HepG2 (cell line): ENCODE data around the gene ZDHHC14. TPM values are rescaled to one million over a fixed set of nuclear protein-coding genes. Genes with fewer than 3 reads are reported as not detected.

Source experiments
- ATAC-seq: fragments of 200-7000 bp; cut with Tn5 transposase; 3 replicates; pipeline ENCODE4 v1.9.1; 2020; ENCODE audit warnings: mild to moderate bottlenecking, moderate library complexity
- BruUV-seq: library from RNA; stranded (reverse); fragments of 400-500 nt; replicated peaks from 2 replicates; lab custom pipeline; 2021; lab: Mats Ljungman, UMichigan
- CTCF ChIA-PET: fragments of 300-600 bp; formaldehyde crosslinking; extraction: SDS; loops from one replicate; lab custom pipeline; 2021; ENCODE audit warnings: low total read pairs, inconsistent platforms, low intra/inter-chr PET ratio; lab: Yijun Ruan, JAX
- POLR2A ChIA-PET: fragments of 350-600 bp; sonication (Branson Sonifier 250); formaldehyde crosslinking; loops from one replicate; lab custom pipeline; 2020; ENCODE audit warnings: antibody characterized with exemption, inconsistent platforms; lab: Yijun Ruan, JAX
- DNase-seq: peaks from one replicate; pipeline ENCODE4 v3.0.0-alpha.2; 2015; ENCODE audit warnings: low spot score
- FAIRE-seq: peaks from 3 replicates; lab custom pipeline; 2011; peaks lifted over from hg19 to GRCh38; lab: Jason Lieb, UNC
- H2AFZ ChIP-seq: one replicate; pipeline ENCODE4 v1.6.1; 2011; ENCODE audit warnings: low read length, inconsistent platforms
- H3K27ac ChIP-seq: fragments of 300-600 bp; 3 replicates; pipeline ENCODE4 v1.8.0; 2011; ENCODE audit warnings: mixed run types, mild to moderate bottlenecking, mixed read lengths, low read length, inconsistent platforms; ENCODE audit not compliant: insufficient read depth; ENCODE audit errors: extremely low read length
- H3K27me3 ChIP-seq, 2 experiments: fragments of 200-600 bp in 1 of 2; 2 replicates in 1 of 2; 3 replicates in 1 of 2; pipeline versions ENCODE4 v1.6.0 to v1.8.0; 2011; ENCODE audit warnings: low read length in 2 of 2, mild to moderate bottlenecking in 2 of 2, moderate library complexity in 2 of 2, inconsistent platforms in 1 of 2; ENCODE audit not compliant: insufficient read depth in 2 of 2, control insufficient read depth in 1 of 2
- H3K36me3 ChIP-seq, 2 experiments: fragments of 200-600 bp in 1 of 2; replicated peaks in 1 of 2; 2 replicates in 1 of 2; 3 replicates in 1 of 2; pipeline versions ENCODE4 v1.5.1 to v1.8.0; 2011; ENCODE audit warnings: low read length in 2 of 2, inconsistent platforms in 1 of 2; ENCODE audit not compliant: insufficient read depth in 2 of 2, control insufficient read depth in 1 of 2
- H3K4me1 ChIP-seq: 2 replicates; pipeline ENCODE4 v1.5.1; 2012; ENCODE audit warnings: low read length, inconsistent platforms; ENCODE audit not compliant: insufficient read depth
- H3K4me2 ChIP-seq: 2 replicates; pipeline ENCODE4 v1.6.0; 2011; ENCODE audit warnings: low read depth, low read length, inconsistent platforms
- H3K4me3 ChIP-seq, 3 experiments: fragments of 200-600 bp in 1 of 3; sonication (generic), shearing (Covaris generic) in 1 of 3; replicated peaks in 1 of 3; 2 replicates each; pipeline ENCODE4 v1.5.1; 2011 to 2016; ENCODE audit warnings: low read length in 3 of 3, inconsistent platforms in 2 of 3, low read depth in 2 of 3, mild to moderate bottlenecking in 2 of 3, control low read depth in 1 of 3, mixed read lengths in 1 of 3; ENCODE audit not compliant: insufficient read depth in 1 of 3
- H3K79me2 ChIP-seq: one replicate; pipeline ENCODE4 v1.6.1; 2011; ENCODE audit warnings: low read length, inconsistent platforms; ENCODE audit not compliant: insufficient read depth
- H3K9ac ChIP-seq: 2 replicates; pipeline ENCODE4 v1.6.0; 2011; ENCODE audit warnings: mild to moderate bottlenecking, low read depth, low read length, inconsistent platforms; ENCODE audit not compliant: insufficient read depth
- H3K9me3 ChIP-seq: 2 replicates; pipeline ENCODE4 v1.5.1; 2012; ENCODE audit warnings: mild to moderate bottlenecking, low read length
- H4K20me1 ChIP-seq: 2 replicates; pipeline ENCODE4 v1.6.0; 2011; ENCODE audit warnings: inconsistent platforms, mild to moderate bottlenecking, low read length, moderate library complexity; ENCODE audit not compliant: insufficient read depth
- HES4 ChIP-seq: sonication (generic); formaldehyde crosslinking; IDR thresholded peaks from 2 replicates; pipeline ENCODE4 v1.9.0; 2021; ENCODE audit warnings: mild to moderate bottlenecking, missing genetic modification reagents, borderline replicate concordance
- LCORL ChIP-seq, 2 experiments: fragments of 450-650 bp in 1 of 2; sonication (generic) in 1 of 2; formaldehyde crosslinking in 1 of 2; IDR thresholded peaks; 2 replicates each; pipeline versions ENCODE4 v1.5.0 to v1.6.1; 2017 to 2020; ENCODE audit warnings: antibody characterized with exemption in 1 of 2, missing genetic modification reagents in 1 of 2
- NAIF1 ChIP-seq: sonication (generic); formaldehyde crosslinking; IDR thresholded peaks from 2 replicates; pipeline ENCODE4 v1.5.0; 2020; ENCODE audit warnings: mild to moderate bottlenecking, missing genetic modification reagents, borderline replicate concordance
- PITX1 ChIP-seq: sonication (generic); formaldehyde crosslinking; IDR thresholded peaks from 2 replicates; pipeline ENCODE4 v1.5.1; 2020; ENCODE audit warnings: mild to moderate bottlenecking, missing genetic modification reagents
- STAT5B ChIP-seq: sonication (generic); formaldehyde crosslinking; IDR thresholded peaks from 2 replicates; pipeline ENCODE4 v1.4.0; 2020; ENCODE audit warnings: missing genetic modification reagents
- ZBTB33 ChIP-seq: sonication (generic); formaldehyde crosslinking; IDR thresholded peaks from 2 replicates; pipeline ENCODE4 v1.4.0; 2020; ENCODE audit warnings: missing genetic modification reagents
- ZC3H4 ChIP-seq: sonication (generic); formaldehyde crosslinking; IDR thresholded peaks from 2 replicates; pipeline ENCODE4 v1.4.0; 2020; ENCODE audit warnings: missing genetic modification reagents, borderline replicate concordance
- ZEB1 ChIP-seq: IDR thresholded peaks from 2 replicates; pipeline ENCODE4 v1.6.1; 2012; ENCODE audit warnings: mild to moderate bottlenecking, low read depth, inconsistent platforms; ENCODE audit not compliant: insufficient replicate concordance
- ZNF24 ChIP-seq: fragments of 450-650 bp; IDR thresholded peaks from 2 replicates; pipeline ENCODE4 v1.6.1; 2017; ENCODE audit warnings: antibody characterized with exemption, mild to moderate bottlenecking
- ZNF343 ChIP-seq: sonication (generic); formaldehyde crosslinking; IDR thresholded peaks from 2 replicates; pipeline ENCODE4 v1.4.0; 2020; ENCODE audit warnings: mild to moderate bottlenecking, missing genetic modification reagents
- ZNF451 ChIP-seq: sonication (generic); formaldehyde crosslinking; IDR thresholded peaks from 2 replicates; pipeline ENCODE4 v1.5.0; 2020; ENCODE audit warnings: mild to moderate bottlenecking, missing genetic modification reagents
- WGBS: methylation state at CpG from one replicate; pipeline ENCODE4 v1.1.6; 2017; ENCODE audit warnings: low lambda C conversion rate; 5-methylcytosine and 5-hydroxymethylcytosine counted together
- in situ Hi-C: cut with HindIII; loops from 2 replicates; pipeline ENCODE4 v1.10.0; 2017; ENCODE audit warnings: low pct_unique_long_range_greater_than_20kb; ENCODE audit not compliant: extremely low pct_ligation_motif_present
- intact Hi-C: fragments of 100-400 bp; cut with micrococcal nuclease; formaldehyde crosslinking; loops from one replicate; pipeline ENCODE4 v1.10.0; 2022; ENCODE audit not compliant: unreplicated experiment
- polyA plus RNA-seq, 8 experiments: library from polyadenylated mRNA; depleted of rRNA in 3 of 8; stranded (reverse) in 7 of 8; unstranded in 1 of 8; fragments of >200 nt; fragmentation: Illumina TruSeq in 4 of 8; extraction: Trizol in 4 of 8; gene quantifications; 2 replicates each; pipeline versions ENCODE4 v1.2.1 to v1.2.3, GENCODE V29; 2011 to 2016; ENCODE audit warnings: low read depth in 4 of 8, missing spikeins in 1 of 8, mixed read lengths in 1 of 8; ENCODE audit not compliant: insufficient read depth in 1 of 8
- total RNA-seq, 5 experiments: library from RNA; depleted of rRNA; stranded (reverse); fragments of >200 nt; fragmentation: Illumina TruSeq; extraction: Trizol; gene quantifications; 2 replicates each; pipeline ENCODE4 v1.2.3, GENCODE V29; 2016; ENCODE audit warnings: low read depth in 1 of 5

The ZDHHC14 gene
- total and polyA plus RNA-seq, 2 of the 13 experiments (the other 11 are each of a cell fraction or from before 2014, with no cell fraction given): 3.7 to 9.5 TPM

- Histone ChIP-seq H3K4me3 (no peak overlapping the region), H4K20me1 (no peaks in the 10 kb centered on the region), H3K36me3 (no peaks in the 10 kb centered on the region; a peak in 1 of 5 replicates), H3K27ac (no peak overlapping the region), H3K4me2 (no peak overlapping the region), H3K27me3 (no peaks in the 10 kb centered on the region), H3K9ac (no peak overlapping the region), H2AFZ (no peak overlapping the region), H3K9me3 (no peaks in the 10 kb centered on the region), H3K79me2 (no peaks in the 10 kb centered on the region), H3K4me1 (peaks cover 10% of the 10 kb centered on the region)
- TF ChIP-seq STAT5B: no peak
- no peak for TF ChIP-seq ZEB1
- no peak for TF ChIP-seq LCORL (IDR thresholded peaks at IDR 0.05)
- TF ChIP-seq LCORL (CRISPR knock-in tag; IDR thresholded peaks at IDR 0.05): 0 out of 2 replicates have a peak, but pooled peaks have one; percentile 29
- TF ChIP-seq ZC3H4 (CRISPR knock-in tag): no peak
- no peak for TF ChIP-seq NAIF1 (CRISPR knock-in tag)
- in situ Hi-C loops (no loop called here), intact Hi-C loops (no loop called here)
- FAIRE-seq (no peak), ATAC-seq (no peak), DNase-seq (no peak)
- BruUV-seq: no TSS peak
- WGBS: 48% methylated on average over 2 of the region's 2 CpGs
- CTCF ChIA-PET: no interaction called here
- POLR2A ChIA-PET: interaction anchor here (0.7 kb wide), 1 partner anchor 46 kb away, joined by 3 read pairs; no protein-coding TSS in a partner anchor
Observed at GRCh38 chr6:157558487-157559200, 177.7 kb downstream of the ZDHHC14 start.

GRCh38 chr6:157559201-157559756 lies 178.3 kb downstream of the ZDHHC14 start:
- Histone ChIP-seq H3K4me3 (no peak overlapping the region), H3K4me1 (peaks cover 10% of the 10 kb centered on the region), H3K36me3 (no peaks in the 10 kb centered on the region; a peak in 1 of 5 replicates), H3K4me2 (no peak overlapping the region), H2AFZ (no peak overlapping the region), H3K79me2 (no peaks in the 10 kb centered on the region), H4K20me1 (no peaks in the 10 kb centered on the region), H3K27me3 (no peaks in the 10 kb centered on the region), H3K9me3 (no peaks in the 10 kb centered on the region), H3K9ac (no peak overlapping the region), H3K27ac (no peak overlapping the region)
- CTCF ChIA-PET: no interaction called here
- WGBS: 93% methylated on average over 8 of the region's 10 CpGs
- no peak for ATAC-seq
- POLR2A ChIA-PET: interaction anchor here (0.6 to 0.7 kb wide), 2 partner anchors 28 to 46 kb away, joined by 3 read pairs; no protein-coding TSS in a partner anchor
- FAIRE-seq: no peak
- TF ChIP-seq ZNF343 (CRISPR knock-in tag) (no peak), ZBTB33 (CRISPR knock-in tag) (peak; percentile 52; the same call in 1 of the 2 replicates), ZNF24 (no peak), ZNF451 (CRISPR knock-in tag) (no peak), PITX1 (CRISPR knock-in tag) (no peak), HES4 (CRISPR knock-in tag) (no peak)
- no TSS peak for BruUV-seq
- in situ Hi-C loops (no loop called here), intact Hi-C loops (no loop called here)
- DNase-seq: no peak
